Kidney (tissue), 14 donors: Measurements from ENCODE around the gene VGLL4. TPM values are rescaled to one million over a fixed set of nuclear protein-coding genes. Genes with fewer than 3 reads are reported as not detected.

Experiments used
- DNase-seq, 5 donors: peaks; one replicate each; pipeline ENCODE4 v3.0.0-alpha.2; 2013 to 2020
- FAIRE-seq: peaks from 2 replicates; lab custom pipeline; 2012; peaks lifted over from hg19 to GRCh38; lab: Jason Lieb, UNC
- H3K27ac ChIP-seq, 2 donors: one replicate each; pipeline ENCODE4 v1.7.0; 2013; ENCODE audit warnings: low read depth in 2 of 2, low read length in 2 of 2, inconsistent platforms in 1 of 2
- H3K27me3 ChIP-seq: one replicate; pipeline ENCODE4 v1.7.1; 2013; ENCODE audit warnings: low read length, inconsistent platforms; ENCODE audit not compliant: control insufficient read depth, insufficient read depth
- H3K36me3 ChIP-seq, 3 donors: one replicate each; pipeline versions ENCODE4 v1.7.0 to v1.7.1; 2013; ENCODE audit warnings: low read length in 3 of 3, control low read depth in 1 of 3, inconsistent platforms in 1 of 3; ENCODE audit not compliant: insufficient read depth in 3 of 3, control insufficient read depth in 2 of 3
- H3K4me1 ChIP-seq, 3 donors: one replicate each; pipeline versions ENCODE4 v1.7.0 to v1.7.1; 2013; ENCODE audit warnings: low read length in 3 of 3, inconsistent platforms in 1 of 3, low read depth in 1 of 3; ENCODE audit not compliant: control insufficient read depth in 2 of 3, insufficient read depth in 2 of 3
- H3K4me3 ChIP-seq, 3 donors: one replicate each; pipeline versions ENCODE4 v1.7.0 to v1.8.1; 2013; ENCODE audit warnings: low read length in 3 of 3, control low read depth in 1 of 3, inconsistent platforms in 1 of 3
- H3K9ac ChIP-seq, 3 donors: one replicate each; pipeline versions ENCODE4 v1.7.0 to v1.7.1; 2013; ENCODE audit warnings: low read length in 3 of 3, control low read depth in 1 of 3, inconsistent platforms in 1 of 3
- H3K9me3 ChIP-seq, 3 donors: one replicate each; pipeline versions ENCODE4 v1.7.0 to v1.7.1; 2013; ENCODE audit warnings: low read length in 3 of 3, control low read depth in 1 of 3, inconsistent platforms in 1 of 3; ENCODE audit not compliant: control insufficient read depth in 2 of 3, insufficient read depth in 1 of 3
- intact Hi-C: fragments of 100-400 bp; cut with DNase I; formaldehyde crosslinking; loops from one replicate; pipeline ENCODE4 v1.11.1; 2022
- polyA plus RNA-seq: library from polyadenylated mRNA; stranded (reverse); fragments of 350-450 nt; fragmentation: Illumina TruSeq; extraction: RNeasy Lipid Tissue Mini Kit (QIAGEN cat#74804); gene quantifications from one replicate; pipeline ENCODE4 v1.2.3, GENCODE V29; 2014; ENCODE audit warnings: low read depth, low replicate concordance; ENCODE audit not compliant: insufficient read depth
- total RNA-seq: library from RNA; stranded (reverse); fragmentation: NEBNext Ultra II Directional; extraction: Animal tissue kit (Norgen Biotek cat#: 25700); gene quantifications from one replicate; pipeline ENCODE4 v1.2.1, GENCODE V29; 2021
- TF ChIP-seq, protein P1 (sequence below): IDR thresholded peaks from 3 replicates; pipeline ENCODE4 v1.5.1; 2012; ENCODE audit warnings: mild to moderate bottlenecking, moderate library complexity, borderline replicate concordance; ENCODE audit not compliant: insufficient read depth; ENCODE audit errors: extremely low read depth
- donor health status: control.
- donor health status: control.
- donor health status: control.
- donor health status: control.
- donor health status: control.
- donor health status: DM: yes; HTN: yes; CAD: no.
- donor health status: Normal renal cell carcinoma (clear cell type).

Gene VGLL4
- total and polyA plus RNA-seq, 2 donors from 2014 or later, result 41.4 to 78.5 TPM

GRCh38 chr3:11668243-11669235, 24.8 kb upstream of the VGLL4 start:
- no peak overlapping the region for H3K9ac ChIP-seq
- H3K27ac ChIP-seq, result no peak overlapping the region
- no peaks in the 10 kb centered on the region for H3K27me3 ChIP-seq
- no peak overlapping the region for H3K4me3 ChIP-seq
- H3K36me3 ChIP-seq, result no peaks in the 10 kb centered on the region
- H3K4me1 ChIP-seq, result no peaks in the 10 kb centered on the region
- TF ChIP-seq, protein P1, sequence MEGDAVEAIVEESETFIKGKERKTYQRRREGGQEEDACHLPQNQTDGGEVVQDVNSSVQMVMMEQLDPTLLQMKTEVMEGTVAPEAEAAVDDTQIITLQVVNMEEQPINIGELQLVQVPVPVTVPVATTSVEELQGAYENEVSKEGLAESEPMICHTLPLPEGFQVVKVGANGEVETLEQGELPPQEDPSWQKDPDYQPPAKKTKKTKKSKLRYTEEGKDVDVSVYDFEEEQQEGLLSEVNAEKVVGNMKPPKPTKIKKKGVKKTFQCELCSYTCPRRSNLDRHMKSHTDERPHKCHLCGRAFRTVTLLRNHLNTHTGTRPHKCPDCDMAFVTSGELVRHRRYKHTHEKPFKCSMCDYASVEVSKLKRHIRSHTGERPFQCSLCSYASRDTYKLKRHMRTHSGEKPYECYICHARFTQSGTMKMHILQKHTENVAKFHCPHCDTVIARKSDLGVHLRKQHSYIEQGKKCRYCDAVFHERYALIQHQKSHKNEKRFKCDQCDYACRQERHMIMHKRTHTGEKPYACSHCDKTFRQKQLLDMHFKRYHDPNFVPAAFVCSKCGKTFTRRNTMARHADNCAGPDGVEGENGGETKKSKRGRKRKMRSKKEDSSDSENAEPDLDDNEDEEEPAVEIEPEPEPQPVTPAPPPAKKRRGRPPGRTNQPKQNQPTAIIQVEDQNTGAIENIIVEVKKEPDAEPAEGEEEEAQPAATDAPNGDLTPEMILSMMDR, result no peak
- DNase-seq (no peak), FAIRE-seq (no peak)
- no peaks in the 10 kb centered on the region for H3K9me3 ChIP-seq
- intact Hi-C loops, result no loop called here

DNA sequence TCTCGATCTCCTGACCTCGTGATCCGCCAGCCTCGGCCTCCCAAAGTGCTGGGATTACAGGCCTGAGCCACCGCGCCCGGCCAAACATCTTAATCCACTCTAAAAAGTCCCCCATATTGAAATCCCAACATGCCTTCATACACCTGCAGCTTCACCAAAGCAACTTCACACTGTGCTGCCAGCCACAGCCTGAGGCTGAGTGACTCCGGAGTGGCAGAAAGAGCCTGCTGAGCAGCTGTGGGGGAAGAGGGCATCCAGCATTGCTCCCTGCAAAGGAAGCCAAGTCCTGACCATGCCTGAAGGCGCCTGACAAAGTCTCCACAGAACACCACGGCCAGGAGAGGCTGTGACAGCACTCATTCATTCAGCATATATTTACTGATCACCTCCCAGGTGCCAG, 21.6 kb upstream of the VGLL4 start:
- no peaks in the 10 kb centered on the region for H3K9me3 ChIP-seq
- H3K4me3 ChIP-seq, result no peak overlapping the region
- no peaks in the 10 kb centered on the region for H3K36me3 ChIP-seq
- no peak for FAIRE-seq
- no peaks in the 10 kb centered on the region for H3K4me1 ChIP-seq
- intact Hi-C loops, result no loop called here
- no peaks in the 10 kb centered on the region for H3K27me3 ChIP-seq
- H3K27ac ChIP-seq, result no peak overlapping the region
- TF ChIP-seq, protein P1, result no peak
- H3K9ac ChIP-seq, result no peak overlapping the region
- DNase-seq, result no peak

DNA sequence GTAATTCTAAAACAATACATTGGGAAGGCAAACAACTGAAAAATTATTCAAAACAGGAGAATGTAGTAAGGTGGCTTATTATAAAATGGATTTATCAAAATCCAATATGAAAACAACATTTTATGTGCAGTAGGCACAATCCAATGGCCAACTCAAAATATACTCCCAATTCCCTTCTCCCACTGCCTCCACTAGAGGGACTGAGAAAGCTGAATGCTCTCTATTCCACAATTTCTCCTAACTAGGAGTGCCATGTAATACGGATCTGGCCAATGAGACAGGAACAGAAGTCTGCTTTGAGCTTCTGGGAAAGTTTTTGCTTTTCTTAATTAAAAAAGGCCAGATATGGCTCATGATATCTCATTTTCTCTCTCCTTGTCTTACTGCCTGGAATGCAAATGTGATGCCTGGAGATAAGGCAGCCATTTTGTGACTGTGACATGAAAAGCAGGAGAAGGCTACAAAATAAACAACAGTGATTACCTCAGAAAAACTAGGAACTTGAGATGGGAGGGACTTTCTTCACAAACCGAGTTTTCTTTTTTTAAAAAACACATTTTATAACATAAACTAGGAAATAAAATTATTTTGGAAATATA, 18.8 kb upstream of the VGLL4 start:
- no peak for DNase-seq
- no peak overlapping the region for H3K9ac ChIP-seq
- intact Hi-C loops, result no loop called here
- H3K27ac ChIP-seq, result no peak overlapping the region
- peaks cover 0 to 8% (median 2%) of the 10 kb centered on the region in 3 donors for H3K4me1 ChIP-seq
- TF ChIP-seq, protein P1, result no peak
- H3K9me3 ChIP-seq, result no peaks in the 10 kb centered on the region
- H3K4me3 ChIP-seq, result no peak overlapping the region
- H3K36me3 ChIP-seq, result no peaks in the 10 kb centered on the region
- no peak for FAIRE-seq
- H3K27me3 ChIP-seq, result no peaks in the 10 kb centered on the region
